HG02798 (cell line): Measurements from ENCODE around the gene EBLN2.
A peak's percentile ranks its signal among the peaks of the same experiment; 100 is the strongest.

Source experiments
- ATAC-seq: cut with Tn5 transposase; IDR thresholded peaks from one replicate; pipeline ENCODE4 v1.9.1; 2021; ENCODE audit warnings: mild to moderate bottlenecking; ENCODE audit not compliant: unreplicated experiment, poor library complexity

The EBLN2 gene

GRCh38 chr3:73098873-73099272 is 37.4 kb downstream of the EBLN2 start:
- no peak for ATAC-seq

- peak; percentile 89 for ATAC-seq
These were observed 39.5 kb downstream of the EBLN2 start for GRCh38 chr3:73100741-73101559.

GRCh38 chr3:73101881-73102280 is 40.4 kb downstream of the EBLN2 start:
- no peak for ATAC-seq

GRCh38 chr3:73107215-73107614 is 45.8 kb downstream of the EBLN2 start:
- no peak for ATAC-seq

- no peak for ATAC-seq
These were observed 46.3 kb downstream of the EBLN2 start for GRCh38 chr3:73107676-73108187.

GRCh38 chr3:73108750-73109149 is 47.3 kb downstream of the EBLN2 start:
- ATAC-seq: no peak

- no peak for ATAC-seq
These were observed 49.1 kb downstream of the EBLN2 start for GRCh38 chr3:73110530-73110929.
